HAP-1 (cell line): ENCODE data around the gene MPEG1.

Experiments used
- DNase-seq, 2 experiments: peaks; one replicate each; pipeline ENCODE4 v3.0.0-alpha.2; 2016 to 2020; ENCODE audit warnings: low spot score in 2 of 2
- H3K27me3 ChIP-seq: fragments of 250-450 bp; sonication (Bioruptor Pico); 2 replicates; pipeline ENCODE4 v1.5.1; 2020; ENCODE audit warnings: low read depth, mild to moderate bottlenecking, moderate library complexity
- H3K36me3 ChIP-seq: fragments of 250-450 bp; sonication (Bioruptor Pico); replicated peaks from 2 replicates; pipeline ENCODE4 v1.5.1; 2020; ENCODE audit warnings: mild to moderate bottlenecking
- H3K4me1 ChIP-seq: fragments of 250-450 bp; sonication (Bioruptor Pico); 2 replicates; pipeline ENCODE4 v1.5.1; 2020; ENCODE audit warnings: mild to moderate bottlenecking
- H3K4me3 ChIP-seq: fragments of 250-450 bp; sonication (Bioruptor Pico); 2 replicates; pipeline ENCODE4 v1.5.1; 2020; ENCODE audit warnings: mild to moderate bottlenecking, moderate library complexity
- H3K9me3 ChIP-seq: fragments of 250-450 bp; sonication (Bioruptor Pico); 2 replicates; pipeline ENCODE4 v1.5.1; 2020; ENCODE audit warnings: mild to moderate bottlenecking, moderate library complexity
- in situ Hi-C: fragments of 300-500 bp; cut with MboI; formaldehyde crosslinking; loops from 3 replicates; pipeline ENCODE4 v1.14.3; 2020; ENCODE audit warnings: low sequenced_read_pairs, inconsistent platforms, mixed read lengths

MPEG1 gene

GRCh38 chr11:59207988-59208451 lies 4.7 kb downstream of the MPEG1 start:
- peak; percentile 26 to 37 for DNase-seq
- Histone ChIP-seq H3K36me3 (peaks cover 4% of the 10 kb centered on the region; the same call in 1 of the 2 replicates), H3K27me3 (no peaks in the 10 kb centered on the region), H3K9me3 (no peaks in the 10 kb centered on the region), H3K4me1 (no peaks in the 10 kb centered on the region), H3K4me3 (no peak overlapping the region)
- in situ Hi-C loops: no loop called here

GRCh38 chr11:59206635-59207034 lies 6.1 kb downstream of the MPEG1 start:
- Histone ChIP-seq H3K36me3 (peaks cover 4% of the 10 kb centered on the region), H3K27me3 (no peaks in the 10 kb centered on the region), H3K9me3 (no peaks in the 10 kb centered on the region), H3K4me3 (no peak overlapping the region), H3K4me1 (no peaks in the 10 kb centered on the region)
- peak; percentile 32 to 59 for DNase-seq
- in situ Hi-C loops: no loop called here

DNA sequence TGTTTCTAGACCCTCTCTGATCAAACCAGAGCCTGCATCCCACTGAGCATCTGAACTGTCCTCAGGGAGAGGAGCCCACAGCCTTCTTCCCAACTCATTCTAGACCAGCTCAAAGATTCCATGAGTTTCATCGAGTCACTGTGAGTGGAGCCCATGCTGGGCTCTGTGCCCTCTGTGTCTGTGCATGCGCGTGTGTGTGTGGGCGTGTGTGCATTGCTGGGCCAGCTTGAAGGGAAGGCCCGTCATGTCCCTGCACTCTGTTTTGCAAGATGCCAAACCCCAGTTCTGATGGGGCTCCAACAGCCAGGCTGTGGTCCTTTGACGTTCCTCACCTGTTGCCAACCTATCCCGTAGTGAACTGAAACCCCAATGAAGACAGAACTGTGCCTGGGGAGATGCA lies 7.1 kb downstream of the MPEG1 start:
- DNase-seq: no peak
- peaks cover 4% of the 10 kb centered on the region for H3K36me3 ChIP-seq
- H3K27me3 ChIP-seq: no peaks in the 10 kb centered on the region
- H3K4me1 ChIP-seq: no peaks in the 10 kb centered on the region
- in situ Hi-C loops: no loop called here
- H3K9me3 ChIP-seq: no peaks in the 10 kb centered on the region
- H3K4me3 ChIP-seq: no peak overlapping the region

GRCh38 chr11:59204746-59205145 lies 8.0 kb downstream of the MPEG1 start:
- H3K4me1 ChIP-seq: no peaks in the 10 kb centered on the region
- H3K36me3 ChIP-seq: peaks cover 4% of the 10 kb centered on the region
- H3K27me3 ChIP-seq: no peaks in the 10 kb centered on the region
- in situ Hi-C loops: no loop called here
- H3K4me3 ChIP-seq: no peak overlapping the region
- no peak for DNase-seq
- no peaks in the 10 kb centered on the region for H3K9me3 ChIP-seq

DNA sequence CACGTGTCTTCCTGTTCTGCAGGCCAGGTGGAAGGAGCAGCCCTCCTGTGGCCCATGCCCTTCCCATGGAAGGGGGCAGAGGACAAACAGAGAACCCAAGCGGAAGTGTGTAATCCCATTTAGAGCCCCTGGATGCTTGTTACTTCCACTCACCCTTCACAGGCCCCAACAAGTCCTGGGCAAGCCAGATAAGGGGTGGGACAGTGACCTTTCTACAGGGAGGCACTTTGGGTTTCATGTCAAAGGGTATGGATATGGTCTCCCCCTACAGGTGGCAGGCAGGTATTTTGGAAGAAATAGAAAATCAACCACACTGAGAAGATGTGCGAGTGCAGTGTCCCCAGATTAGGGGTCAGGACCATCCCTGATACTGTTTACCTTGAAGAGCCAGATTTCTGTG lies 11.4 kb downstream of the MPEG1 start:
- Histone ChIP-seq H3K27me3 (no peaks in the 10 kb centered on the region), H3K36me3 (peaks cover 9% of the 10 kb centered on the region), H3K4me3 (no peak overlapping the region), H3K4me1 (no peaks in the 10 kb centered on the region), H3K9me3 (no peaks in the 10 kb centered on the region)
- no peak for DNase-seq
- in situ Hi-C loops: no loop called here

DNA sequence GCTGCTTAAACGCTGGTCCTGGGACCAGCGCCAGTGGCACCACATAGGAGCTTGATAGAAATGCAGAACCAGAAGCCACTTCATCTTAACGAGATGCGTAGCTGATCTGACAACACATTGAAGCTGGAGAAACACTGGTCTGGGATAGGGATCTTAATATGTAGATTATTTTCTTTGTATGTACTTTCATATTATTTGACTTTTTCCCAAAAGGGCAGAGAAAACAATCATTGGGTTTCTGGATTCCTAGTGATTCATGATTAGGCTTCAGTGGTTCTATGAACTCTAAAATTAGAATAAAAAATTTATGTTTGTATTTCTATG lies 12.3 kb downstream of the MPEG1 start:
- no peaks in the 10 kb centered on the region for H3K27me3 ChIP-seq
- H3K4me3 ChIP-seq: no peak overlapping the region
- peaks cover 18% of the 10 kb centered on the region for H3K36me3 ChIP-seq
- no peak for DNase-seq
- in situ Hi-C loops: no loop called here
- H3K9me3 ChIP-seq: no peaks in the 10 kb centered on the region
- no peaks in the 10 kb centered on the region for H3K4me1 ChIP-seq

- H3K36me3 ChIP-seq: peaks cover 18% of the 10 kb centered on the region
- DNase-seq: no peak
- H3K4me1 ChIP-seq: no peaks in the 10 kb centered on the region
- in situ Hi-C loops: no loop called here
- no peaks in the 10 kb centered on the region for H3K27me3 ChIP-seq
- H3K9me3 ChIP-seq: no peaks in the 10 kb centered on the region
- no peak overlapping the region for H3K4me3 ChIP-seq
These were observed 12.9 kb downstream of the MPEG1 start for GRCh38 chr11:59199546-59200422.

DNA sequence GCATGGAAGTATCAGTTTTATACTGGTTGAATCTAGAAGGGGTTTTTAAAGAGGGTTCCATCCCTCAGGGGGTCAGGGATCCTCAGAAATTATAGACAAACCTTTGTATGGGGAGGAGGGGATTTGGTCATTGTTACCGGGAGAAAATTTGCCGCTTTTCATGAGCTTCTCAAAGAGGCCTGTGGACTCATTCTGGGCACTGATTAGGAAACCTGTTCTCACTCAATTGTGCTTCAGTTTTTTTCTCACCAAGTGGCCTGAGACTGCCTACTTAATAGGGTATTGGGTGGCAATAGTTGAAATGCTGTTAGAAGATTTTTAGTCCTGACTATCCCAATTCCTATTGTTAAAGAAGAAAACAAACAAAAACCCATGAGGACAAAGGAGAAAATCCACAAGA lies 14.0 kb downstream of the MPEG1 start:
- H3K4me1 ChIP-seq: no peaks in the 10 kb centered on the region
- no peaks in the 10 kb centered on the region for H3K9me3 ChIP-seq
- no peak for DNase-seq
- H3K4me3 ChIP-seq: no peak overlapping the region
- peaks cover 18% of the 10 kb centered on the region for H3K36me3 ChIP-seq
- H3K27me3 ChIP-seq: no peaks in the 10 kb centered on the region
- in situ Hi-C loops: no loop called here

- Histone ChIP-seq H3K4me3 (no peak overlapping the region), H3K4me1 (peaks cover 1% of the 10 kb centered on the region; the same call in 1 of the 2 replicates), H3K27me3 (no peaks in the 10 kb centered on the region), H3K9me3 (no peaks in the 10 kb centered on the region), H3K36me3 (peaks cover 15% of the 10 kb centered on the region)
- no peak for DNase-seq
- in situ Hi-C loops: no loop called here
These were observed 14.7 kb downstream of the MPEG1 start for GRCh38 chr11:59197991-59198390.

DNA sequence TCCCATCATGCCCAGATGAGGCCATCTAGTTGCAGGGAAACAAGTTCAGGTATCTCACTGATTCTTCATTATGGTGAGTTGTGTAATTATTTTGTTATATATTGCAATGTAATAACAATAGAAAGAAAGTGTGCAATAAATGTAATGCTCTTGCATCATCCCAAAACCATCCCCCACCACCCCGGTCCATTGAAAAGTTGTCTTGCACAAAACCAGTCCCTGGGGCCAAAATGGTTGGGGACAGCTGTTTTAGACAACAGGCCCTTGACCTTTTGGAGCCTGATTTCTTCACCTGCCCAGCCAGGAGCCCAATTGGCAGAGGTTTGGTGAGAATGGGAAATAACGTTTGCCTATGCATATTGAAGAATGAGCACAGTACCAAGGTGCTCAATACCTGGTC lies 15.9 kb downstream of the MPEG1 start:
- no peaks in the 10 kb centered on the region for H3K9me3 ChIP-seq
- in situ Hi-C loops: no loop called here
- H3K4me3 ChIP-seq: no peak overlapping the region
- H3K4me1 ChIP-seq: peaks cover 4% of the 10 kb centered on the region; the same call in 1 of the 2 replicates
- H3K36me3 ChIP-seq: peaks cover 24% of the 10 kb centered on the region
- DNase-seq: no peak
- no peaks in the 10 kb centered on the region for H3K27me3 ChIP-seq

DNA sequence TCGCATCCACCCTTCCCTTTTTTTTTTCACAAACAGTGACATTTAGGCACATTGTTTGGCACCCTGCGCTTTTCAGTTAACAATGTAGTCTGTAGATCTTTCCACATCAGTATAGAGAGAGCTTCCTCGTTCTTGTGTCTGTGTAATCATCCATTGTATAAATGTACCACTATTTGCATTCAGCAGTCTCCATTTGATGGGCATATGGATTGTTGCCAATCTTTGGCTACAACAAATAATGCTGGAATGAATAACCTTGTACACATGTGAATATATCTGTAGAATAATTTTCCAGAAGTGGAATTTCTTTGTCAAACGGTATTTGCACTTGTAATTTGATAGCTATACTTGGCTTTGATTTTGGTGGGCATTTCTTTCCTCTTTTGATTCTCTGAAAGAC lies 17.1 kb downstream of the MPEG1 start:
- Histone ChIP-seq H3K36me3 (peaks cover 24% of the 10 kb centered on the region), H3K4me3 (no peak overlapping the region), H3K9me3 (no peaks in the 10 kb centered on the region), H3K4me1 (peaks cover 4% of the 10 kb centered on the region; the same call in 1 of the 2 replicates), H3K27me3 (no peaks in the 10 kb centered on the region)
- no peak for DNase-seq
- in situ Hi-C loops: no loop called here

DNA sequence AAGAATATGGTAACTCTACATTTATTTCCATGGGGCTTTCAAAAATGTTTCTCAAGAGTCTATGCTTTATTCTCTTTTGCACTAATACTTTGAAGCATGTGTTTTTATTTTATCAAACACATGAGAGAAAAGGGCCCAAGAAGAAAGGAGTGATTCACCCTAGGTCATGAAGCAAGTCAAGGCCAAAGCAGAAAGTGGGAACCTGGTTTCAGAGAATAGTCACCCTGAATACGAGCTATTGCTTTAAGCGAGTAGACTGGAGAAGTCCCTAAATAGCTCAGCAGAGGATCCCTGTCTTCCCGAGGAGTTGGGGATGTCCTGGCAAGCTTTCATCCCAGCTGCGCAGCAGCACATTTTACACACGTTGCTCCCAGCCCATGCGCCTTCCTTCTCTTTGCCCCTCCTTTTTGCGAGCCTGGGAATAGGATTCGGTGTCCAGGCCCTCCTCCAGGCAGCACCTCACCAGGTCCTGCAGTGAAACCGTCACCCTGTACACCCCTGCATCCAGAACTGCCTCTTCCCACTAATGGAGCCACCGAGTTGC lies 19.1 kb downstream of the MPEG1 start:
- no peak overlapping the region for H3K4me3 ChIP-seq
- no peaks in the 10 kb centered on the region for H3K9me3 ChIP-seq
- peaks cover 24% of the 10 kb centered on the region for H3K36me3 ChIP-seq
- peaks cover 4% of the 10 kb centered on the region; the same call in 1 of the 2 replicates for H3K4me1 ChIP-seq
- no peaks in the 10 kb centered on the region for H3K27me3 ChIP-seq
- DNase-seq: no peak
- in situ Hi-C loops: no loop called here

- Histone ChIP-seq H3K36me3 (peaks cover 24% of the 10 kb centered on the region), H3K9me3 (no peaks in the 10 kb centered on the region), H3K4me3 (no peak overlapping the region), H3K27me3 (no peaks in the 10 kb centered on the region), H3K4me1 (peaks cover 4% of the 10 kb centered on the region; the same call in 1 of the 2 replicates)
- in situ Hi-C loops: no loop called here
- no peak for DNase-seq
These were observed 20.2 kb downstream of the MPEG1 start for GRCh38 chr11:59192446-59193020.

GRCh38 chr11:59191890-59192289 lies 20.8 kb downstream of the MPEG1 start:
- H3K9me3 ChIP-seq: no peaks in the 10 kb centered on the region
- in situ Hi-C loops: no loop called here
- no peak for DNase-seq
- H3K36me3 ChIP-seq: peaks cover 24% of the 10 kb centered on the region
- no peak overlapping the region for H3K4me3 ChIP-seq
- H3K27me3 ChIP-seq: no peaks in the 10 kb centered on the region
- H3K4me1 ChIP-seq: peaks cover 4% of the 10 kb centered on the region; the same call in 1 of the 2 replicates
